Left hindlimb (tissue), 1 donor: ENCODE measurements around the gene DGKK.

Source experiments
- DNase-seq: peaks from one replicate; pipeline ENCODE4 v3.0.0-alpha.2; 2018

DGKK gene

GRCh38 chrX:50470103-50471031 is at the start of gene DGKK:
Gene DGKK, minus strand, starts transcription at chrX:50470825. Its CDS starts 147 bp downstream, at chrX:50470678.
- DNase-seq: peak; percentile 33

DNA sequence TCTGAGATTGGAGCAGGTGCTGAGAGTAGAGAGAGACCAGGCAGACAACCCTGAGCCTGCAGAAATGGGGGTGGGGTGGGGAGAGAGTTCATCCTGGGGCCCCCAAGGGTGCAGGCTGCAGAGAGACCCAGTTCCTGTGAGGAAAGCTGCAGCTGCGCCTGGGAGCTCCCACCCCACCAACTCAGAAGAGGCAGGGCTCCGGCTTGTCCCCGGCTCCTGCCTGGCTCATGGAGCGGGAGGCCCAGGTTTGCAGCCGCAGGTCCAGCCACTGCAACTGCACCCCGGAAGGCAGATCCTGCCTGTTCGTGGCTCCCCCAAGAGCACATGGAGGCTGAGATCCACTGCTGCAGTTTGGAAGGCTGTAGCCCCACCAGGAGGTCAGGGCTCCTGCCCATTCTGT is 44.2 kb upstream of the DGKK start:
- no peak for DNase-seq

DNA sequence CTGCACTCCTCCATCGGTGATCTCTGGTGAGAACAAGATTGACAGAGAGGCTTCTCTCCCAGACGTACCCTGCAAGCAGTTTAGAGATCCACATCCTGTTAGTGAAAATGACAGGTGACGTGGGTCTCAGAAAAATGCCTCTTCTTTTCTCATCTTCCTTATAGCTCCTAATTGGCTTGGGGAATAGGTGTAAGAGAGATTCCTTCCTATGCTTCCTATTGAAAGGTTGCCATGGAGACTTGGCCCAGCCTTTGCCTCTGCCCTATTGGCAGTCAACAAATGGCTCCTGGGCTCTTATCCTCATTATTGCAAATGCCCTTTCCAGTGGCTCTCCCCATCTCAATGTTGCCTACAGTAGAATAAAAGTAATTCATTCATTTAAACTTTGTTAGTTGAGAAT is 26.5 kb upstream of the DGKK start:
- no peak for DNase-seq

- no peak for DNase-seq
These were observed 25.0 kb upstream of the DGKK start for GRCh38 chrX:50495616-50496015.

- DNase-seq: no peak
These were observed 22.1 kb upstream of the DGKK start for GRCh38 chrX:50492720-50493119.

DNA sequence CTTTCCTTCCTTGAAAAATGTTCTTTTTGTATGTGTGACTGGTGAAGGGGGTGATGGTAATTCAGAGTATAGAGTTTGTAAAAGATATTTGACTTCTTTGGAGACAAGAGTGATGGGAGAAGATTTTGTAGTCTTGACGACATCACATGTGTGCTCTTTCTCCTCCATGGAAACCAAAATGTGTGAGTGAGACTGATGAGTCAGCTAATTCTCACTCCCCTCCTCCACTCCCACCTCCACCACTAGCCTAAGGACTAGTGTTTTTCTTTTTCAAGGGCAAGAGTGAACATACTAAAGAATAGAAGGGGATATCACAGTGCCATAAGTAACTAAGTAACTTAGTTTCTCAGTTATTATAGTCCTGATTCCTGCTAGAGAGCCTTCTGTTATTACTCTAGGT is 14.0 kb upstream of the DGKK start:
- DNase-seq: no peak

DNA sequence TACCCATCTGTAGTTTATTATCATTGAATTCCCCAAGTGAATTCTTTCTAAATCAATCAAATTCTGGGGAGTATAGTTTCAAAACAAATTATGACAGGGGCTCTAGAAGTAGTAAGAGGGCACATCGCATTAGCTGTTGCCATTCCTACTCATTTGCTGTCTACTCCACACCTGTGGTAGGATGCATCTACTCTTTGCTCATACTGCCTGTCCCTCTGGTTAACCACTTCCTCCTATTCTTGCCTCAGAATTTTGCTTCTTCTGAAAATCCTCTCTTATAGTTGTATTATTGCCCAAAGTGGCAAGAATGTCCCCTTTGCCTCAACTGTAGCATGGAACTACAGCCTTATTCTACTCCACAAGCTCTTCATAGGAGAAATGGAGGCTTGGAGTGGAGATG is 12.7 kb upstream of the DGKK start:
- DNase-seq: no peak

- no peak for DNase-seq
These were observed 4.6 kb upstream of the DGKK start for GRCh38 chrX:50475208-50475607.

- no peak for DNase-seq
These were observed 765 bp upstream of the DGKK start for GRCh38 chrX:50471390-50471789.

GRCh38 chrX:50469206-50469605 is 1.4 kb downstream of the DGKK start:
- no peak for DNase-seq

- DNase-seq: no peak
These were observed 11.0 kb downstream of the DGKK start for GRCh38 chrX:50459615-50460014.

DNA sequence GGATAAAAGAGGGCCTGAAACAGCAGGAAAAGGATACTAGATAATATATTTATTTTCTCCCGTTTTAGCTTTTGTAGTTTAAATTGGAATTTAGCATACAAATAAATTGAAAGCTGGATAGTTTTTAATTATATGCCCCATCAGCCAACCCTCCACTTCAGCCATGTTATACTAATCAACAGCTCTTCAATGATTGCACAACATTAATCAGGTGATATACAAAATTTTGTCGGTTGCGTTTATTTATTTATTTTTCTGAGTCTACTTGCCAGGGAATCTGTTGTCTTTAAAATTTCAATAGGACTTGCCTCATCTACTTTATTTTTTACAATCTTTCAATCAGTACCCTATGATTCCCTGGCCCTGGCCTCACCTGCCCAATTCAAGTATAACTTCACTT is 12.1 kb downstream of the DGKK start:
- DNase-seq: no peak

DNA sequence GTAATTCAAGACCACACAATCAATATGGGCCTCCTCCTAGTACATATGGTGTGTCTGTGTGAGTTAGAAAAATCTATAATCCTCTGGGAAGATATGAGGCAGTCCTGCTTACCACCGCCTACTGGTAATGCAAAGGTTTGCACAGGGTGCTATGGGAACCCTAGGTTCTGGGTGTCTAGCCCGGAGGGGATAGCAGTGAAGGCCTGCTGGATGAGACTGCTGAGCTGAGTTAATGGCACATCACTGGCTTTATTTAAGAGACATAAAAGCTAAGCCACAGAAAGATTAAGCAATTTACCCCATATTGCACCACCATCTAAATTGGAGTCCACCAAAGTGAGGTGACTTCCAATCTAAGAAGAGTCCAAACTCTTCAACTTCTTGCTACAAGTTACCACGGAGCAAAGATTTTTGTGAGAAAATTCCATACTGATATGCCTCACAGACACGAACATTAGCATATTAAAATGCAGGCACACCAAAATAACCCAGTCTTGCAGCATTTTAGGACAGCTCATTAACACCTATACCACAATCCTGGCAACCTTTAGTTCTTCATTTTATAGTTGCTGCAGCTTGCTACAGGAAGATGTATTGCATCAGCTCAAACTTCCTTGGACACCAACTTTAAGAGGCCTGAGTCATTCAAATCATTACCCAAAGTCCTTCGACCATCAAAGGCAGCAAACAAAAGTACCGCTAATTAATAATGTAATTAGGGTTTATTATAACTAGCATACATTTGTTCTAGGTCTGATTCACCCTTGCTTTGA is 13.7 kb downstream of the DGKK start:
- no peak for DNase-seq

- DNase-seq: no peak
These were observed 17.8 kb downstream of the DGKK start for GRCh38 chrX:50452782-50453181.

DNA sequence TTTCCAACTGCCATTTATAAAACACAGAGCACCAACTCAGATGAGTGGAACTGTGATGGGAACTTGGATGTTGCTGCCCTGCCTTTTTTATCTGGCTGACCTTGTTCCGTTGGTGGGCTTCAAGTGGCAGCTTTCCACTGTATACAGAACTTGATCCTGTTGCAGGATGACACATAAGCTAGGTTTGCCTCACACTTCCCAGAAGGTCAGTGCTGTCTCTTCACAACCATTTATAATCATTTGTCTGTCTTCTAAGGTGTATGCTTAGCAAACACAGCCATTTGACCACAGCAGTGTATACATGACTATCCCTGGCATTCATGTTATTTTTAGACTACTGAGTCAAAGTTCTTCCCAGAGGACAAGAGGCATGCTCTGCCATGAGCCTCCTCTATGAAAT is 20.3 kb downstream of the DGKK start:
- no peak for DNase-seq

DNA sequence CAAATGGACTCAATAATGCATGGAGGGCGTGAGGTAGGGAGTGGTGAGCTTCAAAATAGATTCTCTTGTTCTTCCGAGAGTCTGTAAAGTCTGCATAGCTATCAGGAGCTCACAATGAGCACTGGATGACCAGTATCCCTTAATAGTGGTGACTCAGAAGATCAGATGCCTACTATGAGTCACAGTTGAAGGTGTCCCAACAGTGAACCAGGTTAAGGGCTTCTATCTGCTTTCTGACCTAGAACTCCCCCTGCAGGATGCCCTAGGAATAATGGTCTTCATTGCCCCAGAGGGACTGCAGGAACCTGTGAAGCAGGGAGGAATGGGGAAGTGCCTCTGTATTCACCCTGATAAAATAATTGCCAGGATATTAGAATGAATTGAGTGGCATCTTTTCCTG is 22.1 kb downstream of the DGKK start:
- no peak for DNase-seq

DNA sequence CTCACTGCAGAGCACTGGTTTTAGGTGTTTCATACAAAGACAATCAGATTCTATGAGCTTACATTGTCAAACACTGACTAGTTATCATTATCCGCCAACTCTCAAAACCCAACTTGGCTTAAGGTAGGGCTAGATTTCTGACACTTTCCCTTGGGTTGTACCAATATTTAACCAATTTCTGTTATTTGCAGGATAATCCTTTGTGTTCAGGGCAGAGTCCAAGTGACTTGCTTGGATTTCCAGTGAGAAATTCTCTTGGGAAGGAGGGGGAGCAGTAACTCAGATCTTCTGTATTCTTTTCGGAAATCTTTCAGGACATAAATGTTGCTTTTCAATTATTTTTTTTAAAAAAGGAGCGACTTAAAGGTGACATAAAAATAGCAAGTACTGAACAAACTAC is 23.1 kb downstream of the DGKK start:
- DNase-seq: no peak

DNA sequence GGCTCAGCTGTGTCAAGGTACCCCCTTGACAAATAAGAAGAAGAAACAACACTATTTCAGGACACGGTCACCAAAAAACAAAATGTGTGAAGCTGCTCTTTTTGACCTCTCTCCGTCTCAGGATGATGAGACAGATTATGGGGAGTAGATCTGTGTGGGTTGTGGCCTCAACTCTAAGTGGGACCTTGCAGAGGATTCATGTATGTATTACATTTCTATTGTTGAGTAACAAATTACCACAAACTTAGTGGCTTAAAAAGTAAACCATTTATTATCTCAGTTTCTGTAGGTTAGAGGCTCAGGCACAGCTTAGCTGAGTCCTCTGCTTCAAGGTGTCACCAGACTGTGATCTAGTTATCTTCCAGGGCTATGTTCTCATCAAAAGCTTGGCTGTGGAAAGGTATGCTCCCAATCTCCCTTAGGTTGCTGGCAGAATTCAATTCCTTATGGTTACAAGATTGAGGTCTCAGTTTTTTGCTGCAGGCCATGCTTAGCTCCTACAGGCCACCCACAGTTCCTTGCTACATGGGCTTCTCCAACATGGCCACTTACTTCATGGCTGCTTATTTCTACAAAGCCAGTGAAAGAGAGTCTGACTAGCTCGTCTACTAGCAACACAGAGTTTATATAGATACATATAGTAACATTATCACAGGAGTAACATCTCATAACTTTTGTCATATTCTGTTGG is 28.1 kb downstream of the DGKK start:
- DNase-seq: no peak

DNA sequence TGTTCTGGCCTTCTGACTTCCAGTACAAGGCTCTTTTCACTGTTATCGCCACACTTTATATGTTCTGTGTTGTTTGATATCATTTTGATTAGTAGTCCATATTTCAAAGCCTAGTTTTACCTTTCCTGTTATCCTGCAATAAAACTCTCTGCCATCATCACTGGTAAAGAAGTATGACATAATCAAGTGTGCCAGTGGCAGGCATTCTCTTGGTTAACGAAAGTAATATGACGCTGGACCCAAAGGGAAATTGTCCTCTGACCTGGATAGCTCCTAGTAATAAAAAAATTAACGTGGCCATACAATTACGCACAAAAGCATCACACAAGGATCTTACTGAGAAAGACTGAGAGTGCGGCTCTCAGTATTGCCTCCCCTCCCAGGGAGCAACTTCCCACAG is 33.8 kb downstream of the DGKK start:
- DNase-seq: no peak

- DNase-seq: no peak
These were observed 37.8 kb downstream of the DGKK start for GRCh38 chrX:50432829-50433289.

DNA sequence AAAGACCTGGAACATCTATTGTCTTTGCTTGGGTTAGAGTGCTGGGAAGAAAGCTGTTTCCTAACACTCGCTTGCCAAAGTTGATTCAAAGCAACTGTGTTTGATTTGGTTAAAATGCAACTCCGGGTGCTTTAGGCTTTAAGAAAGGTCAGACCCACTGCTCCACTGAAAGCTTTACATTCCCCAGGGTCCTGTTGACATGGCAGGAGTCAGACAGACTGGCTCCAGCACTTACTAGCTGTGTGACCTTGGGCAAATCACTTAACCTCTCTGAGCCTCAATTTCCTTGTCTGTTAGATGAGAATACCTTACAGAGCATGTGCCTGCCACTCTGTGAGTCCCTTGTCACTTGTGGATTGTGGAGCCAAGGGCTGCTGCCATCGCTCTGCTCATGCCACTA is 39.0 kb downstream of the DGKK start:
- no peak for DNase-seq

- no peak for DNase-seq
These were observed 39.6 kb downstream of the DGKK start for GRCh38 chrX:50430917-50431575.

DNA sequence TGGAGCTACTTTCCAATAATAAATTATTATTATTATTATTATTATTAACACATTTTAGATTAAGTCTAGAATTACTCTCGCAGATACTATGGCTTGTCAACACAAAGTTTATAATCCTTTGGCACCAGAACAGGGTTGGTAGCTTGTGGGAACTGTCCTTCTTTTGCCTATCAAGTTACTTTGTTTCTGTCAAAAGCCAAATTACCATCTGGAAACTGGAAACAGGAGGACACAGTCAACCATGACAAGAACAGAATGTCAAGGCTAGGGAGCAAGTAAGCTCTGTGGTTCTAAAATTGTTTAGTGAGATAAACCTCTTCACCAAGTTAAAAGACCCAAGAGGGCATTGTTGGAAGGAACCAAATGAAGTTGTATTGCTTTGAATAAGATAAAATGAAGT is 42.5 kb downstream of the DGKK start:
- no peak for DNase-seq
